HepG2 (cell line): Measurements from ENCODE around the gene DMGDH. TPM values are rescaled to one million over a fixed set of nuclear protein-coding genes. Genes with fewer than 3 reads are reported as not detected.
A peak's percentile ranks its signal among the peaks of the same experiment; 100 is the strongest.

Experiments
- ARID5B ChIP-seq: IDR thresholded peaks from 2 replicates; pipeline ENCODE4 v1.4.0; 2020; ENCODE audit warnings: mild to moderate bottlenecking, missing genetic modification reagents
- FIP1L1 ChIP-seq: fragments of 200-400 bp; formaldehyde crosslinking; IDR thresholded peaks from 2 replicates; pipeline ENCODE4 v1.6.1; 2018; ENCODE audit warnings: low read depth, mild to moderate bottlenecking, low read length, moderate library complexity, borderline replicate concordance; ENCODE audit not compliant: insufficient read depth
- FOSL2 ChIP-seq: sonication (generic); formaldehyde crosslinking; IDR thresholded peaks from 2 replicates; pipeline ENCODE4 v1.4.0; 2020; ENCODE audit warnings: missing genetic modification reagents
- HDAC1 ChIP-seq: sonication (generic); formaldehyde crosslinking; IDR thresholded peaks from 2 replicates; pipeline ENCODE4 v1.5.1; 2020; ENCODE audit warnings: mild to moderate bottlenecking, missing genetic modification reagents
- HDAC2 ChIP-seq: sonication (generic); formaldehyde crosslinking; IDR thresholded peaks from 2 replicates; pipeline ENCODE4 v1.4.0; 2020; ENCODE audit warnings: missing genetic modification reagents
- HOXA3 ChIP-seq: sonication (generic); formaldehyde crosslinking; IDR thresholded peaks from 2 replicates; pipeline ENCODE4 v1.5.0; 2020; ENCODE audit warnings: missing genetic modification reagents
- MAZ ChIP-seq, 2 experiments: sonication (generic) in 1 of 2; formaldehyde crosslinking in 1 of 2; IDR thresholded peaks; 2 replicates each; pipeline versions ENCODE4 v1.5.0 to v1.6.1; 2012 to 2020; ENCODE audit warnings: low read depth in 2 of 2, mild to moderate bottlenecking in 2 of 2, borderline replicate concordance in 1 of 2, improper control_type of control experiment in 1 of 2, low read length in 1 of 2, missing genetic modification reagents in 1 of 2, moderate library complexity in 1 of 2
- PATZ1 ChIP-seq: sonication (generic); formaldehyde crosslinking; IDR thresholded peaks from 2 replicates; pipeline ENCODE4 v1.4.0; 2020; ENCODE audit warnings: missing genetic modification reagents
- ZBTB7A ChIP-seq: sonication (generic); formaldehyde crosslinking; IDR thresholded peaks from 2 replicates; pipeline ENCODE4 v1.8.0; 2022; ENCODE audit warnings: mild to moderate bottlenecking, missing genetic modification reagents
- ZBTB7B ChIP-seq: sonication (generic); formaldehyde crosslinking; IDR thresholded peaks from 2 replicates; pipeline ENCODE4 v1.4.0; 2020; ENCODE audit warnings: missing genetic modification reagents
- ZMYM3 ChIP-seq: sonication (generic); formaldehyde crosslinking; IDR thresholded peaks from 2 replicates; pipeline ENCODE4 v1.5.1; 2020; ENCODE audit warnings: mild to moderate bottlenecking, missing genetic modification reagents
- ZNF232 ChIP-seq: sonication (generic); formaldehyde crosslinking; IDR thresholded peaks from 2 replicates; pipeline ENCODE4 v1.4.0; 2020; ENCODE audit warnings: missing genetic modification reagents, borderline replicate concordance
- ZNF3 ChIP-seq: IDR thresholded peaks from 2 replicates; pipeline ENCODE4 v1.7.0; 2017; ENCODE audit warnings: inconsistent platforms
- ZNF644 ChIP-seq: IDR thresholded peaks from 2 replicates; pipeline ENCODE4 v1.6.1; 2016; ENCODE audit warnings: low read depth
- polyA plus RNA-seq, 8 experiments: library from polyadenylated mRNA; depleted of rRNA in 3 of 8; stranded (reverse) in 7 of 8; unstranded in 1 of 8; fragments of >200 nt; fragmentation: Illumina TruSeq in 4 of 8; extraction: Trizol in 4 of 8; gene quantifications; 2 replicates each; pipeline versions ENCODE4 v1.2.1 to v1.2.3, GENCODE V29; 2011 to 2016; ENCODE audit warnings: low read depth in 4 of 8, missing spikeins in 1 of 8, mixed read lengths in 1 of 8; ENCODE audit not compliant: insufficient read depth in 1 of 8
- total RNA-seq, 5 experiments: library from RNA; depleted of rRNA; stranded (reverse); fragments of >200 nt; fragmentation: Illumina TruSeq; extraction: Trizol; gene quantifications; 2 replicates each; pipeline ENCODE4 v1.2.3, GENCODE V29; 2016; ENCODE audit warnings: low read depth in 1 of 5

DMGDH gene
- total and polyA plus RNA-seq, 2 of the 13 experiments (the other 11 are each of a cell fraction or from before 2014, with no cell fraction given): 3.6 to 7.9 TPM

GRCh38 chr5:78979117-78979742, 90.2 kb downstream of the DMGDH start (continued):
- TF ChIP-seq ZBTB7B (CRISPR knock-in tag): 0 out of 2 replicates have a peak, but pooled peaks have one; percentile 56
- TF ChIP-seq ZNF232 (CRISPR knock-in tag): peak; percentile 37; the same call in 1 of the 2 replicates
- TF ChIP-seq HDAC1 (CRISPR knock-in tag): 0 out of 2 replicates have a peak, but pooled peaks have one; percentile 25
- peak; percentile 50; the same call in 1 of the 2 replicates for TF ChIP-seq ZMYM3
- TF ChIP-seq ARID5B (CRISPR knock-in tag): peak; percentile 76
- 0 out of 2 replicates have a peak, but pooled peaks have one; percentile 20 for TF ChIP-seq HDAC2 (CRISPR knock-in tag)
- peak; percentile 63; the same call in 1 of the 2 replicates for TF ChIP-seq HOXA3 (CRISPR knock-in tag)
- no peak for TF ChIP-seq MAZ (IDR thresholded peaks at IDR 0.05; ENCODE audit: borderline replicate concordance, low read depth, low read length)
- peak; percentile 62; the same call in 1 of the 2 replicates for TF ChIP-seq MAZ (CRISPR knock-in tag; IDR thresholded peaks at IDR 0.05; ENCODE audit: low read depth)
- TF ChIP-seq ZNF644 (CRISPR knock-in tag): 0 out of 2 replicates have a peak, but pooled peaks have one; percentile 7
- peak; percentile 56 for TF ChIP-seq FOSL2
- TF ChIP-seq ZNF3 (CRISPR knock-in tag): no peak
- TF ChIP-seq FIP1L1: no peak
- peak; percentile 81; the same call in 1 of the 2 replicates for TF ChIP-seq PATZ1 (CRISPR knock-in tag)
- TF ChIP-seq ZBTB7A: peak; percentile 41; the same call in 1 of the 2 replicates
- TF ChIP-seq, all 625 proteins: peak for 93
